HG02884 (cell line): Measurements from ENCODE around the gene INPP5D.
"Not testable (repeated sequence)": the region's sequence is repeated elsewhere in the genome, so short reads cannot be mapped to it uniquely, and the experiment has no call there.

Source experiments
- ATAC-seq: cut with Tn5 transposase; IDR thresholded peaks from one replicate; pipeline ENCODE4 v1.9.1; 2021; ENCODE audit warnings: mild to moderate bottlenecking, moderate library complexity; ENCODE audit not compliant: unreplicated experiment

The INPP5D gene

GRCh38 chr2:233112776-233113452 lies 52.8 kb downstream of the INPP5D start:
- no peak for ATAC-seq

GRCh38 chr2:233114421-233114861 lies 54.3 kb downstream of the INPP5D start:
- ATAC-seq = no peak

- ATAC-seq = no peak
These were observed 55.0 kb downstream of the INPP5D start for GRCh38 chr2:233115121-233115520.

GRCh38 chr2:233115741-233116140 lies 55.6 kb downstream of the INPP5D start:
- ATAC-seq = no peak

GRCh38 chr2:233116946-233117345 lies 56.8 kb downstream of the INPP5D start:
- no peak for ATAC-seq

- ATAC-seq = no peak
These were observed 57.2 kb downstream of the INPP5D start for GRCh38 chr2:233117351-233117750.

GRCh38 chr2:233117811-233118647 lies 57.9 kb downstream of the INPP5D start:
- no peak for ATAC-seq

GRCh38 chr2:233118648-233119000 lies 58.5 kb downstream of the INPP5D start:
- no peak for ATAC-seq

GRCh38 chr2:233119123-233119522 lies 59.0 kb downstream of the INPP5D start:
- ATAC-seq = no peak

GRCh38 chr2:233119806-233120205 lies 59.7 kb downstream of the INPP5D start:
- no peak for ATAC-seq

- ATAC-seq = no peak
These were observed 60.3 kb downstream of the INPP5D start for GRCh38 chr2:233120459-233120858.

- no peak for ATAC-seq
These were observed 61.7 kb downstream of the INPP5D start for GRCh38 chr2:233121856-233122255.

GRCh38 chr2:233122541-233122940 lies 62.4 kb downstream of the INPP5D start:
- ATAC-seq = no peak

GRCh38 chr2:233123576-233123975 lies 63.4 kb downstream of the INPP5D start:
- not testable (repeated sequence) for ATAC-seq

- peak; percentile 77 for ATAC-seq
These were observed 64.4 kb downstream of the INPP5D start for GRCh38 chr2:233124421-233125080.

GRCh38 chr2:233125455-233126065 lies 65.4 kb downstream of the INPP5D start:
- ATAC-seq = no peak

GRCh38 chr2:233129351-233129978 lies 69.3 kb downstream of the INPP5D start:
- ATAC-seq = no peak

GRCh38 chr2:233130024-233130423 lies 69.9 kb downstream of the INPP5D start:
- no peak for ATAC-seq

- no peak for ATAC-seq
These were observed 70.4 kb downstream of the INPP5D start for GRCh38 chr2:233130481-233131020.

GRCh38 chr2:233131936-233132720 lies 72.0 kb downstream of the INPP5D start:
- no peak for ATAC-seq
